Measurements from ENCODE around the gene ZNF208. TPM values are rescaled to one million over a fixed set of nuclear protein-coding genes. Genes with fewer than 3 reads are reported as not detected.

The ZNF208 gene
- polyA plus RNA-seq, 3 donors: not detected

DNA sequence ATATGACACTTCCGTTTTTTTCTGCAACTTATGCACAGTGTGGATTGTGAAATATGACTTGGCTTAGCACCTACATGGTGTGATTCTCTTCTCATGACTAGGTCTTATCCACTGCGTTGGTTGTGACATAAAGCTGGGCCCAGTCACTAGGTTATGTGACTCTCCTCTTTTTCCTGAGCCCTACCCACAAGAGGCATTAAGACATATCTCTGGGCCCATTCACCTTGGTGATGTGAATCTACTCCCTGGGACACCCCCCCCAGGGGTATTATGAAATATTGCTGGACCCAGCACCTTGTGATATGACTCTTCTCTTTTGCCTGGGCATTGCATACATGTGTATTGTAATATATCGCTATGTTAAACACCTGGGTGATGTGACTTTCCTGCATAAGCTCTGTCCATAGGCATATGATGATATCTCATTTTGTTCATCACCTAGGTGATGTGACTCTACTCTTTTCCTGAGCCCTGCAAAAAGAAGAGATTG lies 89.0 kb downstream of the ZNF208 start:
- H3K4me2 ChIP-seq (replicated peaks; ENCODE audit: extremely low read depth, low read length, poor library complexity, severe bottlenecking): no peak overlapping the region
- no peak overlapping the region for H2AFZ ChIP-seq (ENCODE audit: insufficient read depth, low read depth, low read length, poor library complexity, severe bottlenecking)
- H3K9ac ChIP-seq (ENCODE audit: insufficient read depth, low read length, poor library complexity, severe bottlenecking): no peak overlapping the region
- intact Hi-C loops (cut with micrococcal nuclease): no loop called here
- no peaks in the 10 kb centered on the region for H3K4me1 ChIP-seq (ENCODE audit: control insufficient read depth in 1 of 2, insufficient read depth in 2 of 2, low read length in 2 of 2)
- no peak overlapping the region for H3K4me3 Mint-ChIP-seq
- no peak overlapping the region for H3K27ac ChIP-seq (ENCODE audit: low read depth in 1 of 2, low read length in 2 of 2)
- no peaks in the 10 kb centered on the region for H3K36me3 Mint-ChIP-seq
- WGBS (ENCODE audit: insufficient coverage): 86% methylated on average over 1 of the region's 3 CpGs
- H4K20me1 ChIP-seq (ENCODE audit: insufficient read depth, low read length): no peaks in the 10 kb centered on the region
- H3K27ac Mint-ChIP-seq: no peak overlapping the region
- no peaks in the 10 kb centered on the region for H3K36me3 ChIP-seq (replicated peaks in 1 of 2; ENCODE audit: control insufficient read depth in 1 of 2, insufficient read depth in 2 of 2, low read length in 2 of 2)
- no peak overlapping the region for H3K4me3 ChIP-seq (replicated peaks in 1 of 3; ENCODE audit: low read depth in 2 of 3, low read length in 3 of 3)
- H3K9me3 ChIP-seq (replicated peaks in 1 of 2; ENCODE audit: control insufficient read depth in 1 of 2, insufficient read depth in 1 of 2, low read length in 2 of 2): peaks cover 44 to 91% of the 10 kb centered on the region in 2 donors
- no peak for DNase-seq
- TF ChIP-seq CTCF (IDR thresholded peaks at IDR 0.05): no peak
- H3K9me3 Mint-ChIP-seq: peaks cover 23 to 66% (median 45%) of the 10 kb centered on the region in 7 donors
- H3K4me1 Mint-ChIP-seq: no peaks in the 10 kb centered on the region
- H3K79me2 ChIP-seq (ENCODE audit: insufficient read depth, low read length): no peaks in the 10 kb centered on the region
- peaks cover 0 to under 1% (median 0%) of the 10 kb centered on the region in 3 donors for H3K27me3 Mint-ChIP-seq (ENCODE audit: low read depth in 3 of 3)
- no peaks in the 10 kb centered on the region for H3K27me3 ChIP-seq (ENCODE audit: control insufficient read depth in 2 of 2, insufficient read depth in 2 of 2, low read length in 2 of 2)

DNA sequence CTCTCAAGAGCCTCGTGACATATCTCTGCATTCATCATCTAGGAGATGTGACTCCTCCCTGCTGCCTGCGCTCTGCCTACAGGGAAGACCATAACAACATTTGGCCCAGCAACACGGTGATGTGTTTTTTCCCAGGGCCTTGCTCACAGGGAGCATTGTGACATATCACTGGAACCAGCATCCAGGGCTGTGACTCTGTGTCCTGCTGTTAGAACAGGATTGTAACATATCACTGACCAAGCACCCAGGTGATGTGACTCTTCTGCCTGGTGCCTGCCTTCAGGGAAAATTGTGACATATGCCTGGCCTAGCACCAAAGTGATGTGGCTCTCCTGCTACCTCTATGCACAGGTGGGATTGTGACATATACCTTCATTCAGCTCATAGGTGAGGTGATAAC lies 95.3 kb downstream of the ZNF208 start:
- H3K27ac Mint-ChIP-seq: no peak overlapping the region
- no peak overlapping the region for H3K27ac ChIP-seq (ENCODE audit: low read depth in 1 of 2, low read length in 2 of 2)
- intact Hi-C loops (cut with micrococcal nuclease): no loop called here
- no peak overlapping the region for H3K4me3 ChIP-seq (replicated peaks in 1 of 3; ENCODE audit: low read depth in 2 of 3, low read length in 3 of 3)
- no peaks in the 10 kb centered on the region for H3K36me3 Mint-ChIP-seq
- DNase-seq: no peak
- no peaks in the 10 kb centered on the region for H3K27me3 ChIP-seq (ENCODE audit: control insufficient read depth in 2 of 2, insufficient read depth in 2 of 2, low read length in 2 of 2)
- H3K4me2 ChIP-seq (replicated peaks; ENCODE audit: extremely low read depth, low read length, poor library complexity, severe bottlenecking): no peak overlapping the region
- no peak overlapping the region for H3K4me3 Mint-ChIP-seq
- peaks cover 0 to 2% (median 0%) of the 10 kb centered on the region in 3 donors for H3K27me3 Mint-ChIP-seq (ENCODE audit: low read depth in 3 of 3)
- no peaks in the 10 kb centered on the region for H4K20me1 ChIP-seq (ENCODE audit: insufficient read depth, low read length)
- no peaks in the 10 kb centered on the region for H3K4me1 Mint-ChIP-seq
- H3K36me3 ChIP-seq (replicated peaks in 1 of 2; ENCODE audit: control insufficient read depth in 1 of 2, insufficient read depth in 2 of 2, low read length in 2 of 2): no peaks in the 10 kb centered on the region
- no peak for TF ChIP-seq CTCF (IDR thresholded peaks at IDR 0.05)
- no peaks in the 10 kb centered on the region for H3K79me2 ChIP-seq (ENCODE audit: insufficient read depth, low read length)
- no peak overlapping the region for H2AFZ ChIP-seq (ENCODE audit: insufficient read depth, low read depth, low read length, poor library complexity, severe bottlenecking)
- peaks cover 25 to 71% (median 44%) of the 10 kb centered on the region in 7 donors for H3K9me3 Mint-ChIP-seq
- no peaks in the 10 kb centered on the region for H3K4me1 ChIP-seq (ENCODE audit: control insufficient read depth in 1 of 2, insufficient read depth in 2 of 2, low read length in 2 of 2)
- 43% methylated on average over 3 of the region's 3 CpGs for WGBS (ENCODE audit: insufficient coverage)
- peaks cover 58 to 88% of the 10 kb centered on the region in 2 donors for H3K9me3 ChIP-seq (replicated peaks in 1 of 2; ENCODE audit: control insufficient read depth in 1 of 2, insufficient read depth in 1 of 2, low read length in 2 of 2)
- H3K9ac ChIP-seq (ENCODE audit: insufficient read depth, low read length, poor library complexity, severe bottlenecking): no peak overlapping the region

Data from CD14-positive monocyte (primary cell).